IMR-90 (cell line): ENCODE results near the gene PTPRF. TPM values are rescaled to one million over a fixed set of nuclear protein-coding genes. Genes with fewer than 3 reads are reported as not detected.

Experiments
- ATAC-seq: fragments of 200-7000 bp; cut with Tn5 transposase; 2 replicates; pipeline ENCODE4 v1.9.1; 2020; ENCODE audit warnings: low read depth, mild to moderate bottlenecking, moderate library complexity
- BruUV-seq: library from RNA; stranded (reverse); fragments of 400-500 nt; replicated peaks from 2 replicates; lab custom pipeline; 2021; lab: Mats Ljungman, UMichigan
- CTCF ChIA-PET: fragments of 300-600 bp; formaldehyde crosslinking; extraction: SDS; loops from one replicate; lab custom pipeline; 2021; ENCODE audit warnings: antibody characterized with exemption; lab: Yijun Ruan, JAX
- POLR2A ChIA-PET: fragments of 300-600 bp; sonication (Branson Sonifier 250); formaldehyde crosslinking; loops from one replicate; lab custom pipeline; 2022; ENCODE audit warnings: antibody characterized with exemption; ENCODE audit not compliant: unreplicated experiment; lab: Charles Lee
- DNase-seq: peaks from one replicate; pipeline ENCODE4 v3.0.0; 2013
- H2AFZ ChIP-seq: replicated peaks from 2 replicates; pipeline ENCODE3; 2013; ENCODE audit warnings: low read length, mild to moderate bottlenecking; ENCODE audit not compliant: poor library complexity
- H2AK5ac ChIP-seq: 2 replicates; pipeline ENCODE4 v1.6.1; 2013; ENCODE audit warnings: low read depth, low read length, inconsistent platforms
- H2AK9ac ChIP-seq: replicated peaks from 2 replicates; pipeline ENCODE3; 2013; ENCODE audit warnings: mild to moderate bottlenecking, low read depth, low read length, moderate library complexity; ENCODE audit not compliant: poor library complexity
- H2BK120ac ChIP-seq: 2 replicates; pipeline ENCODE4 v1.6.1; 2013; ENCODE audit warnings: low read depth, low read length, inconsistent platforms
- H2BK15ac ChIP-seq: 3 replicates; pipeline ENCODE4 v1.6.1; 2013; ENCODE audit warnings: low read depth, low read length, inconsistent platforms
- H2BK20ac ChIP-seq: 2 replicates; pipeline ENCODE4 v1.6.1; 2013; ENCODE audit warnings: low read depth, mild to moderate bottlenecking, inconsistent platforms, low read length, moderate library complexity
- H2BK5ac ChIP-seq: 2 replicates; pipeline ENCODE4 v1.6.1; 2013; ENCODE audit warnings: mild to moderate bottlenecking, low read depth, low read length, inconsistent platforms; ENCODE audit not compliant: poor library complexity, severe bottlenecking
- H3K14ac ChIP-seq: replicated peaks from 2 replicates; pipeline ENCODE4 v1.6.1; 2013; ENCODE audit warnings: low read depth, low read length, inconsistent platforms
- H3K18ac ChIP-seq: 2 replicates; pipeline ENCODE4 v1.6.1; 2013; ENCODE audit warnings: low read depth, low read length, control low read depth
- H3K23ac ChIP-seq: 2 replicates; pipeline ENCODE4 v1.6.1; 2013; ENCODE audit warnings: low read depth, low read length, inconsistent platforms
- H3K27ac ChIP-seq: 2 replicates; pipeline ENCODE4 v1.5.1; 2013; ENCODE audit warnings: mild to moderate bottlenecking, control low read depth, low read length; ENCODE audit not compliant: insufficient read depth
- H3K27me3 ChIP-seq: 2 replicates; pipeline ENCODE4 v1.6.1; 2013; ENCODE audit warnings: low read length; ENCODE audit not compliant: control insufficient read depth, insufficient read depth
- H3K36me3 ChIP-seq: 2 replicates; pipeline ENCODE4 v1.6.1; 2013; ENCODE audit warnings: low read length, mixed read lengths; ENCODE audit not compliant: control insufficient read depth, insufficient read depth
- H3K4ac ChIP-seq: 2 replicates; pipeline ENCODE4 v1.6.1; 2013; ENCODE audit warnings: low read depth, low read length, inconsistent platforms
- H3K4me1 ChIP-seq: 2 replicates; pipeline ENCODE4 v1.6.1; 2013; ENCODE audit warnings: low read length, mixed read lengths; ENCODE audit not compliant: control insufficient read depth, insufficient read depth
- H3K4me2 ChIP-seq: 2 replicates; pipeline ENCODE4 v1.6.1; 2013; ENCODE audit warnings: low read depth, mild to moderate bottlenecking, control low read depth, low read length, moderate library complexity
- H3K4me3 ChIP-seq: 2 replicates; pipeline ENCODE4 v1.5.1; 2013; ENCODE audit warnings: low read depth, mild to moderate bottlenecking, control low read depth, low read length, moderate library complexity; ENCODE audit not compliant: insufficient read depth
- H3K56ac ChIP-seq: 2 replicates; pipeline ENCODE4 v1.6.1; 2013; ENCODE audit warnings: low read length, inconsistent platforms; ENCODE audit not compliant: insufficient read depth; ENCODE audit errors: extremely low read depth
- H3K79me1 ChIP-seq, 2 experiments: 2 replicates each; pipeline ENCODE4 v1.6.1; 2013; ENCODE audit warnings: low read length in 2 of 2, inconsistent platforms in 1 of 2, low read depth in 1 of 2
- H3K9ac ChIP-seq: 2 replicates; pipeline ENCODE4 v1.6.1; 2013; ENCODE audit warnings: low read depth, low read length, control low read depth
- H3K9me1 ChIP-seq: 2 replicates; pipeline ENCODE4 v1.6.1; 2013; ENCODE audit warnings: low read length, inconsistent platforms; ENCODE audit not compliant: insufficient read depth
- H3K9me3 ChIP-seq: 2 replicates; pipeline ENCODE4 v1.6.1; 2013; ENCODE audit warnings: low read length; ENCODE audit not compliant: control insufficient read depth, insufficient read depth
- H4K20me1 ChIP-seq: 2 replicates; pipeline ENCODE4 v1.6.1; 2013; ENCODE audit warnings: low read length, inconsistent platforms; ENCODE audit not compliant: insufficient read depth
- H4K5ac ChIP-seq: 2 replicates; pipeline ENCODE4 v1.6.1; 2013; ENCODE audit warnings: mild to moderate bottlenecking, low read depth, low read length, control low read depth
- H4K8ac ChIP-seq, 2 experiments: 2 replicates each; pipeline ENCODE4 v1.6.1; 2013; ENCODE audit warnings: low read depth in 2 of 2, low read length in 2 of 2, control low read depth in 1 of 2, inconsistent platforms in 1 of 2
- H4K91ac ChIP-seq: 2 replicates; pipeline ENCODE4 v1.6.1; 2013; ENCODE audit warnings: low read depth, low read length, inconsistent platforms; ENCODE audit not compliant: insufficient read depth
- BHLHE40 ChIP-seq: fragments of 150-350 bp; IDR thresholded peaks from 2 replicates; pipeline ENCODE4 v1.6.1; 2016; ENCODE audit warnings: mild to moderate bottlenecking, low read depth, low read length
- CEBPB ChIP-seq: IDR thresholded peaks from 2 replicates; pipeline ENCODE4 v1.6.1; 2012; ENCODE audit warnings: low read depth, low read length, improper control_type of control experiment
- CHD1 ChIP-seq: IDR thresholded peaks from 2 replicates; pipeline ENCODE4 v1.6.1; 2012; ENCODE audit warnings: low read depth, low read length, improper control_type of control experiment
- CTCF ChIP-seq: conservative IDR thresholded peaks from 2 replicates; pipeline ENCODE4 v1.5.1; 2012; ENCODE audit warnings: mild to moderate bottlenecking, low read depth, low read length, improper control_type of control experiment
- ELK1 ChIP-seq: fragments of 150-350 bp; IDR thresholded peaks from 2 replicates; pipeline ENCODE4 v1.6.1; 2016; ENCODE audit warnings: low read depth, mild to moderate bottlenecking, low read length, moderate library complexity, borderline replicate concordance
- FOS ChIP-seq: fragments of 150-350 bp; IDR thresholded peaks from 2 replicates; pipeline ENCODE4 v1.6.1; 2016; ENCODE audit warnings: low read depth, low read length
- MAZ ChIP-seq: IDR thresholded peaks from 2 replicates; pipeline ENCODE4 v1.6.1; 2012; ENCODE audit warnings: low read depth, mild to moderate bottlenecking, low read length, improper control_type of control experiment, moderate library complexity, borderline replicate concordance
- MXI1 ChIP-seq: IDR thresholded peaks from 2 replicates; pipeline ENCODE4 v1.6.1; 2012; ENCODE audit warnings: low read depth, mild to moderate bottlenecking, low read length, moderate library complexity, borderline replicate concordance
- NFE2L2 ChIP-seq: fragments of 150-350 bp; IDR thresholded peaks from 2 replicates; pipeline ENCODE4 v1.6.1; 2016; ENCODE audit warnings: low read depth, mild to moderate bottlenecking, low read length
- POLR2A ChIP-seq: IDR thresholded peaks from 2 replicates; pipeline ENCODE4 v1.6.1; 2012; ENCODE audit warnings: mild to moderate bottlenecking, low read depth, low read length
- RAD21 ChIP-seq: IDR thresholded peaks from 2 replicates; pipeline ENCODE4 v1.6.1; 2012; ENCODE audit warnings: low read length, improper control_type of control experiment
- RFX5 ChIP-seq: IDR thresholded peaks from 2 replicates; pipeline ENCODE4 v1.8.0; 2012; ENCODE audit warnings: low read depth, mild to moderate bottlenecking, low read length, moderate library complexity
- SMC3 ChIP-seq: fragments of 150-350 bp; IDR thresholded peaks from 2 replicates; pipeline ENCODE4 v1.6.1; 2016; ENCODE audit warnings: low read depth, mild to moderate bottlenecking, antibody characterized with exemption, low read length, moderate library complexity
- USF2 ChIP-seq: fragments of 150-350 bp; IDR thresholded peaks from 2 replicates; pipeline ENCODE4 v1.6.1; 2017; ENCODE audit warnings: mild to moderate bottlenecking, antibody characterized with exemption, low read length, low read depth
- WGBS, 2 experiments: methylation state at CpG; one replicate each; pipeline versions ENCODE4 v1.1.5 to v1.1.7; 2013; ENCODE audit warnings: missing lambda C conversion rate in 2 of 2; ENCODE audit not compliant: insufficient read length in 1 of 2; ENCODE audit errors: extremely low coverage in 2 of 2; 5-methylcytosine and 5-hydroxymethylcytosine counted together
- dilution Hi-C: fragments of 300-500 bp; cut with HindIII; formaldehyde crosslinking; loops from one replicate; pipeline ENCODE4 v1.14.3; 2018; ENCODE audit warnings: low sequenced_read_pairs; ENCODE audit not compliant: unreplicated experiment
- in situ Hi-C: fragments of 300-500 bp; cut with MboI; formaldehyde crosslinking; loops from 3 replicates; pipeline ENCODE4 v1.14.3; 2019; ENCODE audit warnings: low sequenced_read_pairs, inconsistent platforms, mixed read lengths
- intact Hi-C: fragments of 100-400 bp; cut with micrococcal nuclease; formaldehyde crosslinking; loops from 2 replicates; pipeline ENCODE4 v1.10.0; 2022
- polyA plus RNA-seq, 3 experiments: library from polyadenylated mRNA; depleted of rRNA; stranded (reverse); fragments of >200 nt; gene quantifications; 2 replicates each; pipeline ENCODE4 v1.2.3, GENCODE V29; 2012; ENCODE audit warnings: low replicate concordance in 1 of 3
- total RNA-seq: library from RNA; depleted of rRNA; stranded (reverse); fragments of >200 nt; gene quantifications from 2 replicates; pipeline ENCODE4 v1.2.3, GENCODE V29; 2012

Gene PTPRF
- total and polyA plus RNA-seq, 2 of the 4 experiments (the other 2 are of a cell fraction) = 25.8 to 92.3 TPM

GRCh38 chr1:43614891-43615290 lies 84.2 kb downstream of the PTPRF start:
- Histone ChIP-seq H3K9me1 (peaks cover 4% of the 10 kb centered on the region; the same call in 1 of the 2 replicates), H2BK20ac (no peak overlapping the region), H3K79me1 (no peaks in the 10 kb centered on the region), H3K18ac (no peak overlapping the region), H4K20me1 (no peaks in the 10 kb centered on the region; the same call in 1 of the 2 replicates), H3K4ac (no peak overlapping the region), H4K5ac (no peak overlapping the region), H3K4me1 (no peaks in the 10 kb centered on the region), H3K56ac (no peak overlapping the region), H3K23ac (no peak overlapping the region), H2AFZ (no peak overlapping the region), H3K9me3 (no peaks in the 10 kb centered on the region), H3K27ac (no peak overlapping the region), H3K4me2 (no peak overlapping the region), H3K9ac (no peak overlapping the region), H2AK9ac (no peak overlapping the region), H3K27me3 (no peaks in the 10 kb centered on the region), H4K8ac (no peak overlapping the region), H2BK15ac (no peak overlapping the region), H3K36me3 (peaks cover 64% of the 10 kb centered on the region), H2AK5ac (no peak overlapping the region), H4K91ac (no peak overlapping the region), H2BK5ac (no peak overlapping the region), H3K14ac (no peak overlapping the region), H2BK120ac (no peak overlapping the region), H3K4me3 (no peak overlapping the region)
- no TSS peak for BruUV-seq
- POLR2A ChIA-PET = interaction anchor here (0.6 kb wide), 1 partner anchor 56 kb away, joined by 11 read pairs; no protein-coding TSS in a partner anchor
- dilution Hi-C loops (no loop called here), in situ Hi-C loops (no loop called here), intact Hi-C loops (no loop called here)
- 80% methylated on average over 1 of the region's 6 CpGs; no CpG with 5 or more reads in 1 of the 2 experiments for WGBS, 2 experiments
- no peak for DNase-seq
- TF ChIP-seq BHLHE40 (no peak), RFX5 (no peak), FOS (no peak), MAZ (no peak), NFE2L2 (no peak), RAD21 (no peak), CEBPB (no peak), USF2 (no peak), POLR2A (no peak), ELK1 (no peak), MXI1 (no peak), SMC3 (no peak), CHD1 (no peak), CTCF (no peak)
- ATAC-seq = no peak
- CTCF ChIA-PET = no interaction called here
